H9 (cell line): ENCODE results near the gene ARHGAP30. TPM values are rescaled to one million over a fixed set of nuclear protein-coding genes. Genes with fewer than 3 reads are reported as not detected.

Experiments
- DNase-seq: peaks from one replicate; pipeline ENCODE4 v3.0.0-alpha.2; 2017
- H2AFZ ChIP-seq: one replicate; pipeline ENCODE4 v1.6.1; 2013; ENCODE audit warnings: mild to moderate bottlenecking, low read length, control low read depth, moderate library complexity
- H2AK5ac ChIP-seq: 2 replicates; pipeline ENCODE4 v1.6.1; 2013; ENCODE audit warnings: low read length, control low read depth, mixed read lengths; ENCODE audit not compliant: insufficient read length
- H2BK120ac ChIP-seq: one replicate; pipeline ENCODE4 v1.6.1; 2013; ENCODE audit warnings: low read depth, mild to moderate bottlenecking, low read length, control low read depth, inconsistent platforms; ENCODE audit not compliant: poor library complexity, severe bottlenecking
- H2BK12ac ChIP-seq: 2 replicates; pipeline ENCODE4 v1.6.1; 2013; ENCODE audit warnings: low read length, control low read depth, mixed read lengths, low read depth; ENCODE audit not compliant: insufficient read length
- H2BK15ac ChIP-seq: 2 replicates; pipeline ENCODE4 v1.6.1; 2013; ENCODE audit warnings: low read depth, low read length, control low read depth
- H2BK20ac ChIP-seq: one replicate; pipeline ENCODE4 v1.6.1; 2013; ENCODE audit warnings: low read depth, mild to moderate bottlenecking, low read length, control low read depth, inconsistent platforms; ENCODE audit not compliant: poor library complexity, severe bottlenecking
- H2BK5ac ChIP-seq: 2 replicates; pipeline ENCODE4 v1.6.1; 2013; ENCODE audit warnings: low read length, control low read depth, mixed read lengths; ENCODE audit not compliant: insufficient read length
- H3K14ac ChIP-seq: 2 replicates; pipeline ENCODE4 v1.6.1; 2013; ENCODE audit warnings: low read length, control low read depth; ENCODE audit not compliant: insufficient read depth
- H3K18ac ChIP-seq: 2 replicates; pipeline ENCODE4 v1.6.1; 2013; ENCODE audit warnings: low read depth, mild to moderate bottlenecking, mixed read lengths, low read length, control low read depth; ENCODE audit not compliant: insufficient read length
- H3K23ac ChIP-seq: 2 replicates; pipeline ENCODE4 v1.6.1; 2013; ENCODE audit warnings: low read length, control low read depth, mixed read lengths, low read depth; ENCODE audit not compliant: insufficient read length
- H3K23me2 ChIP-seq: 2 replicates; pipeline ENCODE4 v1.6.1; 2013; ENCODE audit warnings: low read depth, mild to moderate bottlenecking, mixed read lengths, low read length, control low read depth; ENCODE audit not compliant: insufficient read length, poor library complexity, severe bottlenecking
- H3K27ac ChIP-seq: 2 replicates; pipeline ENCODE4 v1.5.1; 2013; ENCODE audit warnings: low read length, control low read depth, mixed read lengths, low read depth; ENCODE audit not compliant: insufficient read length
- H3K27me3 ChIP-seq: 2 replicates; pipeline ENCODE4 v1.6.1; 2013; ENCODE audit warnings: low read length, control low read depth, inconsistent platforms; ENCODE audit not compliant: insufficient read depth
- H3K4ac ChIP-seq: 2 replicates; pipeline ENCODE4 v1.6.1; 2013; ENCODE audit warnings: low read depth, mild to moderate bottlenecking, control low read depth, inconsistent platforms, low read length, moderate library complexity
- H3K4me1 ChIP-seq: 2 replicates; pipeline ENCODE4 v1.6.1; 2013; ENCODE audit warnings: low read length, control low read depth, inconsistent platforms; ENCODE audit not compliant: insufficient read depth
- H3K4me2 ChIP-seq: 2 replicates; pipeline ENCODE4 v1.6.1; 2013; ENCODE audit warnings: low read length, control low read depth, mixed read lengths; ENCODE audit not compliant: insufficient read length, insufficient read depth
- H3K56ac ChIP-seq: 2 replicates; pipeline ENCODE4 v1.6.1; 2013; ENCODE audit warnings: low read depth, mild to moderate bottlenecking, mixed read lengths, low read length, control low read depth; ENCODE audit not compliant: insufficient read length
- H3K79me1 ChIP-seq: 2 replicates; pipeline ENCODE4 v1.6.1; 2013; ENCODE audit warnings: low read depth, mild to moderate bottlenecking, moderate library complexity, low read length, control low read depth, inconsistent platforms; ENCODE audit not compliant: insufficient read depth, poor library complexity, severe bottlenecking
- H3K79me2 ChIP-seq: 2 replicates; pipeline ENCODE4 v1.6.1; 2013; ENCODE audit warnings: low read length, control low read depth, inconsistent platforms; ENCODE audit not compliant: insufficient read depth
- H3K9ac ChIP-seq: 2 replicates; pipeline ENCODE4 v1.6.1; 2013; ENCODE audit warnings: low read length, control low read depth, mixed read lengths; ENCODE audit not compliant: insufficient read length; ENCODE audit errors: extremely low read depth
- H3K9me3 ChIP-seq: one replicate; pipeline ENCODE4 v1.6.1; 2013; ENCODE audit warnings: low read depth, low read length, inconsistent platforms; ENCODE audit not compliant: control insufficient read depth
- H3T11ph ChIP-seq: one replicate; pipeline ENCODE4 v1.6.1; 2013; ENCODE audit warnings: mild to moderate bottlenecking, low read length, control low read depth, inconsistent platforms
- H4K20me1 ChIP-seq: one replicate; pipeline ENCODE4 v1.6.1; 2013; ENCODE audit not compliant: control insufficient read depth, insufficient read length, insufficient read depth
- H4K5ac ChIP-seq: 2 replicates; pipeline ENCODE4 v1.6.1; 2013; ENCODE audit warnings: low read depth, mild to moderate bottlenecking, mixed read lengths, low read length, control low read depth; ENCODE audit not compliant: insufficient read length
- H4K8ac ChIP-seq: replicated peaks from 2 replicates; pipeline ENCODE4 v1.6.1; 2013; ENCODE audit warnings: low read length, control low read depth, mixed read lengths, low read depth; ENCODE audit not compliant: insufficient read length
- H4K91ac ChIP-seq: 2 replicates; pipeline ENCODE4 v1.6.1; 2013; ENCODE audit warnings: low read depth, mild to moderate bottlenecking, moderate library complexity, mixed read lengths, low read length, control low read depth; ENCODE audit not compliant: insufficient read length
- H3K27ac Mint-ChIP-seq, 3 experiments: 2 replicates in 2 of 3; 3 replicates in 1 of 3; pipeline ENCODE4 v1.8.0; 2020 to 2021; ENCODE audit warnings: mixed read lengths in 3 of 3, mild to moderate bottlenecking in 1 of 3, moderate library complexity in 1 of 3
- H3K27me3 Mint-ChIP-seq: 2 replicates; pipeline ENCODE4 v1.8.0; 2021; ENCODE audit warnings: low read depth, mild to moderate bottlenecking, moderate library complexity, mixed read lengths
- H3K36me3 Mint-ChIP-seq, 3 experiments: 2 replicates in 2 of 3; 3 replicates in 1 of 3; pipeline ENCODE4 v1.8.0; 2020 to 2021; ENCODE audit warnings: low read depth in 3 of 3, mixed read lengths in 3 of 3; ENCODE audit not compliant: insufficient read depth in 1 of 3
- H3K4me1 Mint-ChIP-seq, 2 experiments: 2 replicates each; pipeline ENCODE4 v1.8.0; 2020; ENCODE audit warnings: mixed read lengths in 2 of 2
- H3K4me3 Mint-ChIP-seq, 2 experiments: 2 replicates in 1 of 2; 3 replicates in 1 of 2; pipeline ENCODE4 v1.8.0; 2020 to 2021; ENCODE audit warnings: mild to moderate bottlenecking in 2 of 2, mixed read lengths in 2 of 2, moderate library complexity in 1 of 2
- H3K9me3 Mint-ChIP-seq, 2 experiments: 2 replicates in 1 of 2; 3 replicates in 1 of 2; pipeline ENCODE4 v1.8.0; 2020; ENCODE audit warnings: mild to moderate bottlenecking in 2 of 2, mixed read lengths in 2 of 2, moderate library complexity in 1 of 2
- CTCF ChIP-seq: fragments of 200-600 bp; sonication (generic); conservative IDR thresholded peaks from 3 replicates; pipeline ENCODE4 v1.8.0; 2021; ENCODE audit warnings: antibody characterized with exemption, mild to moderate bottlenecking
- WGBS: extraction: QIAGEN DNeasy Blood & Tissue Kit; methylation state at CpG from one replicate; pipeline ENCODE4 v1.1.7; 2013; ENCODE audit warnings: missing lambda C conversion rate, low lambda C conversion rate, mixed read lengths; ENCODE audit not compliant: insufficient read length; ENCODE audit errors: extremely low coverage; 5-methylcytosine and 5-hydroxymethylcytosine counted together
- total RNA-seq: library from RNA; stranded (reverse); gene quantifications from 2 replicates; pipeline ENCODE4 v1.2.1, GENCODE V29; 2021

Gene ARHGAP30
- total RNA-seq, 1 experiment from 2014 or later = 0.13 TPM

GRCh38 chr1:161039154-161039545, 30.5 kb downstream of the ARHGAP30 start:
- no peaks in the 10 kb centered on the region for H3K79me1 ChIP-seq
- H2BK20ac ChIP-seq = no peak overlapping the region
- peaks cover 2% of the 10 kb centered on the region for H3K4me1 ChIP-seq
- DNase-seq = no peak
- H3K36me3 Mint-ChIP-seq = peaks cover 32 to 49% (median 40%) of the 10 kb centered on the region in 3 experiments; a peak in 6 of 7 replicates
- H3K27ac ChIP-seq = no peak overlapping the region
- H2AFZ ChIP-seq = no peak overlapping the region
- no peak overlapping the region for H3K4ac ChIP-seq
- H3K27me3 ChIP-seq = no peaks in the 10 kb centered on the region
- peak overlapping the region; percentile 94 to 97 (median 94); a peak in 6 of 7 replicates for H3K27ac Mint-ChIP-seq
- H2BK120ac ChIP-seq = no peak overlapping the region
- peaks cover 7% of the 10 kb centered on the region for H3K23me2 ChIP-seq
- H3K23ac ChIP-seq = no peak overlapping the region
- H3K27me3 Mint-ChIP-seq = no peaks in the 10 kb centered on the region; the same call in 1 of the 2 replicates
- no peak overlapping the region for H4K8ac ChIP-seq
- H3K18ac ChIP-seq = no peak overlapping the region
- no CpG with 5 or more reads among the region's 3 CpGs for WGBS
- peak overlapping the region; percentile 88 to 91 for H3K4me3 Mint-ChIP-seq
- H3K9ac ChIP-seq = no peak overlapping the region
- H3K4me1 Mint-ChIP-seq = peaks cover 20 to 38% of the 10 kb centered on the region in 2 experiments
- no peak overlapping the region for H3K56ac ChIP-seq
- no peaks in the 10 kb centered on the region for H3K9me3 ChIP-seq
- no peak overlapping the region for H4K91ac ChIP-seq
- no peak overlapping the region for H2BK5ac ChIP-seq
- no peak overlapping the region for H3T11ph ChIP-seq
- TF ChIP-seq CTCF = no peak
- H2BK12ac ChIP-seq = no peak overlapping the region
- H3K9me3 Mint-ChIP-seq = no peaks in the 10 kb centered on the region; a peak in 1 of 5 replicates
- no peak overlapping the region for H2BK15ac ChIP-seq
- no peak overlapping the region for H3K14ac ChIP-seq
- no peak overlapping the region for H4K5ac ChIP-seq
- no peaks in the 10 kb centered on the region for H4K20me1 ChIP-seq
- peaks cover 1% of the 10 kb centered on the region; the same call in 1 of the 2 replicates for H3K79me2 ChIP-seq
- H3K4me2 ChIP-seq = peak overlapping the region; percentile 54
- H2AK5ac ChIP-seq = no peak overlapping the region
